ENCODE data around the gene FRS2. TPM values are rescaled to one million over a fixed set of nuclear protein-coding genes. Genes with fewer than 3 reads are reported as not detected.
A peak's percentile ranks its signal among the peaks of the same experiment; 100 is the strongest.

FRS2 gene
- total RNA-seq, 4 donors from 2014 or later, result 22.6 to 42.0 (median 29.2) TPM

GRCh38 chr12:69476276-69477017, 6.3 kb downstream of the FRS2 start:
- intact Hi-C loops (cut with DNase I), result no loop called here
- DNase-seq, result no peak
- Histone ChIP-seq H3K36me3 (no peaks in the 10 kb centered on the region), H3K9me3 (no peaks in the 10 kb centered on the region), H3K4me3 (peak overlapping the region in 1 of 4 donors; percentile 26), H3K27ac (peak overlapping the region in 3 of 4 donors; percentile 66 to 75 (median 67)), H3K27me3 (no peaks in the 10 kb centered on the region), H3K4me1 (peaks cover 4 to 67% (median 34%) of the 10 kb centered on the region in 3 donors)
- TF ChIP-seq, protein P1, sequence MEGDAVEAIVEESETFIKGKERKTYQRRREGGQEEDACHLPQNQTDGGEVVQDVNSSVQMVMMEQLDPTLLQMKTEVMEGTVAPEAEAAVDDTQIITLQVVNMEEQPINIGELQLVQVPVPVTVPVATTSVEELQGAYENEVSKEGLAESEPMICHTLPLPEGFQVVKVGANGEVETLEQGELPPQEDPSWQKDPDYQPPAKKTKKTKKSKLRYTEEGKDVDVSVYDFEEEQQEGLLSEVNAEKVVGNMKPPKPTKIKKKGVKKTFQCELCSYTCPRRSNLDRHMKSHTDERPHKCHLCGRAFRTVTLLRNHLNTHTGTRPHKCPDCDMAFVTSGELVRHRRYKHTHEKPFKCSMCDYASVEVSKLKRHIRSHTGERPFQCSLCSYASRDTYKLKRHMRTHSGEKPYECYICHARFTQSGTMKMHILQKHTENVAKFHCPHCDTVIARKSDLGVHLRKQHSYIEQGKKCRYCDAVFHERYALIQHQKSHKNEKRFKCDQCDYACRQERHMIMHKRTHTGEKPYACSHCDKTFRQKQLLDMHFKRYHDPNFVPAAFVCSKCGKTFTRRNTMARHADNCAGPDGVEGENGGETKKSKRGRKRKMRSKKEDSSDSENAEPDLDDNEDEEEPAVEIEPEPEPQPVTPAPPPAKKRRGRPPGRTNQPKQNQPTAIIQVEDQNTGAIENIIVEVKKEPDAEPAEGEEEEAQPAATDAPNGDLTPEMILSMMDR (IDR thresholded peaks at IDR 0.05), result no peak
- TF ChIP-seq POLR2A (IDR thresholded peaks at IDR 0.05), result no peak
- 53 to 55% methylated on average over 4 to 5 of the region's 6 CpGs for WGBS, 2 donors

- DNase-seq, result no peak
- H3K36me3 ChIP-seq, result no peaks in the 10 kb centered on the region
- 93 to 94% methylated on average over 2 of the region's 2 CpGs for WGBS, 2 donors
- no peak overlapping the region for H3K27ac ChIP-seq
- TF ChIP-seq, protein P1 (IDR thresholded peaks at IDR 0.05), result no peak
- TF ChIP-seq POLR2A (IDR thresholded peaks at IDR 0.05), result no peak
- H3K9me3 ChIP-seq, result no peaks in the 10 kb centered on the region
- intact Hi-C loops (cut with DNase I), result no loop called here
- H3K4me3 ChIP-seq, result no peak overlapping the region
- H3K27me3 ChIP-seq, result no peaks in the 10 kb centered on the region
- peaks cover 5 to 47% (median 5%) of the 10 kb centered on the region in 3 donors for H3K4me1 ChIP-seq
These were observed 9.5 kb downstream of the FRS2 start for GRCh38 chr12:69479675-69480074.

DNA sequence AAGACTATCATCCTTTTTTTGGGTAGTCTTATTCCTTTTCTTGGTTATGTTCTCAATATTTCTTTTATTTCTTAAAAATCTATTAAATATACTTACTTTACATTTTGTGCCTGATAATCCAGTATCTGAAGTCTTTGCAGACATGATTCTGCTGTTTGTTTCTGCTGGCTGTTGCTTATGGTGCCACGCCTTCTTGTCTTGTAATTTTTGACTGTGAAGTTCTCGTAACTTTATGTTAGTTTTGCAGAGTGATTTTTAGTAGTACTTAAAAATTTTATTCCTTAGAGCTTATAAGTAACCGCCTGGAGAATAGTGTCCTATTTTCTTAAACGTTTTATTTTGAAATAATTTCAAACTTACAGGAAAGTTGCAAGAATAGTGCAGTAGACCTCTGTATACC, 10.5 kb downstream of the FRS2 start:
- no peaks in the 10 kb centered on the region for H3K27me3 ChIP-seq
- peaks cover 0 to 6% (median 0%) of the 10 kb centered on the region in 3 donors for H3K36me3 ChIP-seq
- no peaks in the 10 kb centered on the region for H3K9me3 ChIP-seq
- peaks cover 0 to 37% (median 5%) of the 10 kb centered on the region in 3 donors for H3K4me1 ChIP-seq
- no peak for TF ChIP-seq POLR2A (IDR thresholded peaks at IDR 0.05)
- TF ChIP-seq, protein P1 (IDR thresholded peaks at IDR 0.05), result no peak
- DNase-seq, result no peak
- H3K4me3 ChIP-seq, result no peak overlapping the region
- 87 to 94% methylated on average over 4 of the region's 4 CpGs for WGBS, 2 donors
- no peak overlapping the region for H3K27ac ChIP-seq
- intact Hi-C loops (cut with DNase I), result no loop called here

- no peak for DNase-seq
- peaks cover 0 to 6% (median 0%) of the 10 kb centered on the region in 3 donors for H3K36me3 ChIP-seq
These were observed 10.9 kb downstream of the FRS2 start for GRCh38 chr12:69481133-69481532.

DNA sequence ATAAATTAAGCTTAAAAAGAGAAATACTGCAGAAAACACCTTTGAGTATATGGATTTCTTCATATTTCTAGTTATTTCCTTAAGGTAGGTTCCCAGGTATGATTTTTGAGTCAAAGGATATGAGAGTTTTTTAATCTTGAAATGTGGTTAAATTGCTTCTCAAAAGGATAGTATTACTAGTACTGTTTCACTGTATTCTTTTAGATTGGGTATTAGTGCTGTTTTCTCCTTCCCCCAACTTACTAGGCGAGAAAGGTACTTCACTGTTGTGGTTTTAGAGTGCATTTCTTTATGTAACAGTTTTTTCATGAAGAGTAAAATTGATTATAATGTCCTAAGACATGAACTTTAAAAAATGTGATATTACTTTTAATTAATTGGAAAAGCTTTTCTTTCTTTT, 13.5 kb downstream of the FRS2 start:
- H3K4me1 ChIP-seq, result peaks cover 0 to 23% (median 5%) of the 10 kb centered on the region in 3 donors

More at GRCh38 chr12:69481133-69481532, 10.9 kb downstream of the FRS2 start:
- H3K9me3 ChIP-seq, result no peaks in the 10 kb centered on the region
- no peak overlapping the region for H3K4me3 ChIP-seq
- no peaks in the 10 kb centered on the region for H3K27me3 ChIP-seq
- peaks cover 0 to 33% (median 5%) of the 10 kb centered on the region in 3 donors for H3K4me1 ChIP-seq
- no peak overlapping the region for H3K27ac ChIP-seq
- intact Hi-C loops (cut with DNase I), result no loop called here
- no peak for TF ChIP-seq POLR2A (IDR thresholded peaks at IDR 0.05)
- TF ChIP-seq, protein P1 (IDR thresholded peaks at IDR 0.05), result no peak

More for the DNA sequence above, 13.5 kb downstream of the FRS2 start:
- H3K9me3 ChIP-seq, result peaks cover 0 to 8% (median 0%) of the 10 kb centered on the region in 3 donors
- H3K27me3 ChIP-seq, result no peaks in the 10 kb centered on the region
- H3K27ac ChIP-seq, result no peak overlapping the region
- TF ChIP-seq, protein P1 (IDR thresholded peaks at IDR 0.05), result no peak
- no peak for TF ChIP-seq POLR2A (IDR thresholded peaks at IDR 0.05)
- intact Hi-C loops (cut with DNase I), result no loop called here
- 88 to 92% methylated on average over 1 of the region's 1 CpG for WGBS, 2 donors
- DNase-seq, result no peak
- H3K36me3 ChIP-seq, result peaks cover 0 to 12% (median 0%) of the 10 kb centered on the region in 3 donors
- no peak overlapping the region for H3K4me3 ChIP-seq

Measured in esophagus squamous epithelium (tissue), 5 donors.